ENCODE results near the gene ZNF823. TPM values are rescaled to one million over a fixed set of nuclear protein-coding genes. Genes with fewer than 3 reads are reported as not detected.

The ZNF823 gene
- total RNA-seq, 1 donor from 2014 or later = 4.6 TPM

DNA sequence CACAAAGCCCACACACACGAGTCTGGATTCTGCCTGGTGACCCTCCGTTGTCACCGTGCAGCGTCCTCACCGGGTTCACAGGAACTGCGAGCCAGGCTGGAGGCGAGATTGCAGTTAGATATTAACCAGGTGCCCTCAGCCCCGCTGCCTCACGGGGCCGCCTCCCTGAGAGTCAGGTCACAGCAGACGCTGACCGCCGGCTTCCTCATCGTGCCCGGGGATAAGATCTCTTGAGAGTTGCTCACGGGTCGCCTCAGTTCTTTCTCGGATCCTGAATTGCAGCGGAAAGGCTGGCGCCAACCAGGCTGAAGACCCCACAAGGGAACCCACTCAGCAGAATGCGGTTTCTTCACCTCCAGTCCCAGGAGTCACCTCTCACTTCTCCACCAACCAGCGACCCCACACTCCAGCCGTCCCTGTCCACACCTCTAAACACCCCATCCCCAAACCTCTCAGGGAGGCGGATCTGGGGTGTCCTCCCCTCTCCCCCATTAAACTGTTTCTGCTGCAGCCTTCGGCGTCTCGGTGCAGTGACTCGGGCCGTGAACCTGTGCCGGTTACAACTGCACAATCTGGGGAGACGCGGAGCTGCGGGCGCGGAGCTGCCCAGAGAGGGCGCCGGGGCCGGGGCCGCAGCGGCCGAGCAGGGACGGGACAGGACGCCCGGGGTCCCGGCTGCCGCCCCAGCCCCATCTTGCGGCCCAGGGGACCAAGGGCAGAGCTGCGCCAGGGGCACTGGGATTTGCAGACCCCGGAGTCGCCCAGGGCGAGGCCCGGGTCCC, 591 bp downstream of the ZNF823 start:
- DNase-seq (ENCODE audit: low read depth) = peak; percentile 33

DNA sequence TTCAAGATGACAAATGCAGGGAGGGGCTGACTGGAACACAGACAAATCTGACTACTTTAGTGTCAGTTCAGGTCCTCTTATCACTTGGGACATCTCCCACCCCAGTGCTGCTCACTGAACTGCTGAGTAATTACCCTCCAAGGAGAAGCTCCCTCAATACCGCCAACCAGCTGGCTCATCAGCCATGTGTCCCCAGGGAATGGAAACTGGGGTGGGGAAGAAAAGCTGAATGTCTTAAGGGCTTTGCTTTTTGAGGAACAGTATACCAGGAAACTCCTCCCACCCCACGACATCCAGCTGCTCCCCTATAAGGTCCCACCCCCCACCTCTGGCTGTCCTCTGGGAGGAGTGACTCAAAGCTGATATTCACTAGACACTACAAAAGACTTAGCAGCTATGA, 2.0 kb downstream of the ZNF823 start:
- peak; percentile 52 for DNase-seq (ENCODE audit: low read depth)

DNA sequence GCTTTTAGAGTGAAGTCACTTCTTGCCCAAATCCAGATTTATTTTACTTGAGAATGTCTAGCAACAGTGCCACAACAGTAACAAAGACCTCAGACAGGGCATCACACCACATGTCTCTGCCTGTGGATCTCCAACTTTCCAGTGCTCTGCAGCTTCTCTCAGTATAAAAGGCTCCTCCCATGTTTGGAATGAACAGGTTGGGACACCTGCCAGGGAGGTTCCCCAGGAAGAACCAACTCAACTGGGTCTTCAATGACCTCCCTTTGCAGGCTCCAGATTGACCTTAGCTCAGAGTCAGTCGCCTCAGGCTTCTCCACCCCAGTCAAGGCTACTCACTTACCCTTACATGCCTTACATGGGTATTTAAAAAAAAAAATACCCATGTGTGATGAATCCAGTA, 3.4 kb downstream of the ZNF823 start:
- DNase-seq (ENCODE audit: low read depth) = no peak

DNA sequence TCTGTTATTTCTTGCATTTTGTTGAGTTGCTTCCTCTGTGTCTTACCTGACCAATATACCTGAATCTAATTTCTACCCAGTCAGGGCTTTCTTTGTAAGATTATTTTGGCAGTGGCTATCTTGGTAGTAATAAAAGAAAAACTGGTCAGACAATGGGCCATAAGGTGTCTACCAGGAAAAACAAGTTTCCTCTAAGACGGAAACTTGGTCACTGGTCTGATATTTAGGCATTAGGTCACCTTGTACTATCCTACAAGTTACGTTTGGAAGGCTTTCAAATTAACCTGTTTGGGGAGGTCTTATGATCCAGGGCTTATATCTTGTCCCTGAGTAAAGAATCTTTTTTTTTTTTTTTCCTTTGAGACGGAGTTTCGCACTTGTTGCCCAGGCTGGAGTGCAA, 9.2 kb downstream of the ZNF823 start:
- DNase-seq (ENCODE audit: low read depth) = no peak

DNA sequence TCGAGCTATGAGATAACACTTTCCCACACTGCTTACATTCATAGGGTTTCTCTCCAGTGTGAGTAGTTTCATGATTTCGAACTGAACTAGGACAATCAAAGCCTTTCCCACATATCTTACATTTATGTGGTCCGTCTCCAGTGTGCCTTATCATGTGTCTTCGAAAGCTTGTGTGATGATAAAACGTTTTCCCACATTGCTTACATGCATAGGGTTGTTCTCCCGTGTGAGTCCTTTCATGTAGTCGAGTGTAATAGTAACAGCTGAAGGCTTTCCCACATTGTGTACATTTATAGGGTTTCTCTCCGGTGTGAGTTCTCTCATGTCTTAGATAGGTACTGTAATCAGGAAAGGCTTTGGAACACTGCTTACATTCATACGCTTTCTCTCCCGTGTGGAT, 16.3 kb downstream of the ZNF823 start:
- DNase-seq (ENCODE audit: low read depth) = no peak

DNA sequence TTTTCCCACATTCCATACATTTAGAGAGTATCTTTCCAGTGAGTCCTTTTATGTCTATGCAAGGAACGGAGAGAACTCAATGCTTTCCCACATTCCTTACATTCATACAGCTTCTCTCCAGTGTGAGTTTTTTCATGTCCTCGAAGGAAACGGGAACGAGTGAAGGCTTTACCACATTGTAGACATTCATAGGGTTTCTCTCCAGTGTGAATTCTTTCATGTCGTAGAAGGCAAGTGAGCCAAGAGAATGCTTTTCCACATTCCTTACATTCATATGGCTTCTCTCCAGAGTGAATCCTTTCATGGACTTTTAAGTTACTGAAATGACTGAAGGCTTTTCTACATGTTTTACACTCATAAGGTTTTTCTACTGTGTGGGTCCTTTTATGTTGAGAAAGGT, 17.1 kb downstream of the ZNF823 start:
- DNase-seq (ENCODE audit: low read depth) = no peak

DNA sequence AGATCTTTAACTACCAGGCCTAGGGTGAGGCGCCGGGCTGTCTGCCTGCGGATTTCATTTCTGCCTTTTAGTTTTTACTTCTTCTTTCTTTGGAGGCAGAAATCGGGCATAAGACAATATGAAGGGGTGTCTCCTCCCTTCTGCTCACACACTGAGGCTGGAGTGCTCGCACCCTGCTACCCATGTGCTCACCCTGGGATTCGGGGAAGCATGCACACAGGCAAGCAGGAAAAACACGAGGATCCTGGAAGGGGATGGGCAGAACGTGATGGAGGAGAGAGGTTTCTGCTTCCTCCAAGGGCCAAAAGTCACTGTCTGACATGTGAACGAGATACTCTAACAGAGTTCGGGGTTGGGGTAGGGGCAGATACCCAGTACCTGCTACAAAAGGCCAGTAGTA, 28.4 kb downstream of the ZNF823 start:
- DNase-seq (ENCODE audit: low read depth) = no peak

DNA sequence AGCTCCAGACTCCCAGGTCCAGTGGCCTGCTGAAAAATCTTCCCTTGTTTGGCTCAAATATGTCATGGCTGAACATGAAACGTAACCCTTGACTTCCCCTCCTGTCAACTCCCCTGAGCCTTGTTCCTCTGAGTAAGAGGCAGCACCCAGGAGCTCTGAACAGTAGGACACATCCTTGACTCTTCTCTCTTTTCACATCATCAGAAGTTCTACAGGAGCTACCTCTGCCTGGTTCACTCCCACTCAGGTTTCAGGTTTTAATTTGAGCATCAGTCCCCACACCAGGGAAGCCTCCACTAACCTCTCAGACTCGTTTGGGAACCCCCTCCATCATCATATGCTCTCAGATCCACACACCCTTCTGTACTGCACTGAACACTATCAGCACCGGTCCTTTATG, 30.3 kb downstream of the ZNF823 start:
- no peak for DNase-seq (ENCODE audit: low read depth)

DNA sequence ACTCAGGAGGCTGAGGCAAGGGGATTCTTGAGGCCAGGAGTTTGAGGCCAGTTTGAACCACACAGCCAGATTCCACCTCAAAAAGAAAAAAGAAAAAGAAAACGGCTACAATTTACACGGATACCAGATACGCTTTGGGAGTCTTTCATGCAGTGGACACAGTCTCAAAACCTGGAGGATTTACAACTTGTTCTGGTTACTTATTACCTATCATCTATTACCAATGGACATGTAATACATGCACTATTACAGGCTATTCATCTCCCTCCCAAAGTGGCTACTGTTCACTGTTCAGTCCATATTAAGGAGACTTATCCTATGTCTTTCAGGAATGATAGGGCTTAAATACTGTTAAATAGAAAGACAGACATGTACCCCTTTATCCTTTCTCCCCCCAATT, 33.3 kb downstream of the ZNF823 start:
- DNase-seq (ENCODE audit: low read depth) = no peak

DNA sequence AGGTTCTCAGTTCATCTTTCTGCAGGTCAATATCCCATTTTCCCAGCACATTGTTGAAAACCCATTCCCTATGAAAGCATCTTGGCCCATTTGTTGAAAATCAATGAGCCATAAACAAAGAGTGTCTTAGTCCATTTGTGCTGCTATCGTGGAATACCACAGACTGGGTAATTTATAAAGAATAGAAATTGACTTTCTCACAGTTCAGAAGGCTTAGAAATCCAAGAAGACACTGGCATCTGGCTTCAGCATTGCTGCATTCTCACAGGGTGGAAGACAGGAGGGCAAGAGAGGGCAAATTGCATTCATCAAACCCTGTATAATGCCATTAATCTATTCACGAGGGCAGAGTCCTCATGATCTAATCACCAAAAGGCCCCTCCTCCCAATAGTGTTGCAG, 34.1 kb downstream of the ZNF823 start:
- DNase-seq (ENCODE audit: low read depth) = no peak

DNA sequence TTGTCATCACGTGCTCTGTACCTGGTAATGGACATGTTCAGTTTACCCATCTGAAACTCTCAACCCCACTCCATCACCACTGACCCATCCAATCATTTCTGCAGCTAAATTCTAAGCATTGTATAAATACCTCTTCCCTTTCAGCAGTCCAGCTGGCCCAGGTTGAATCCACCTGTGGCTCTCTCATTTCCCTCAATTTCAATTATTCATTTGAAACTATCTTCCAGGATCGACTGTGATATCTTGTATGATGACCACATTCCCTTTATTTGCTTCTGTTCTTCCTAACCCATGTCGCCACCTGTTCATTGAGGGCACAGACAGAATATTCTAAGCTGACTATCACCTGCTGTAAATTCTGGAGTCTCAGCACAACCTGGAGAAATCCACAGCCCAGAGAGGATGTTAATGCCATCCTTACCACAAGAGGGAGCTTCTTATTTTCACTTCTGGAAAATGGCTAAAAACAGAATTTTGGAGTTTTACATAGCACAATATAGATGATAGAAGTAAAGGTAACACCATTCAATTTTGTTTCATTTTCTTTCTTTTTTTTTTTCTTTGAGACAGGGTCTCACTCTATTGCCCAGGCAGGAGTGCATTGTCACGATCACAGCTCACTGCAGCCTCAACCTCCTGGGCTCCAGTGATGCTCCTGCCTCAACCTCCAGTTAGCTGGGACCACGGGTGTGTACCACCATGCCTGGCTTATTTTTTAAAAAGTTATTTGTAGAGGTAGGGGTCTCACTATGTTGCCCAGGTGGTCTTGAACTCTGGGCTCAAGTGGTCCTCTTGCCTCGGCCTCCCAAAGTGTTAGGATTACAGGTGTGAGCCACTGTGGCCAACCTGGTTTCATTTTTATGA, 38.6 kb downstream of the ZNF823 start:
- DNase-seq (ENCODE audit: low read depth) = peak; percentile 28

DNA sequence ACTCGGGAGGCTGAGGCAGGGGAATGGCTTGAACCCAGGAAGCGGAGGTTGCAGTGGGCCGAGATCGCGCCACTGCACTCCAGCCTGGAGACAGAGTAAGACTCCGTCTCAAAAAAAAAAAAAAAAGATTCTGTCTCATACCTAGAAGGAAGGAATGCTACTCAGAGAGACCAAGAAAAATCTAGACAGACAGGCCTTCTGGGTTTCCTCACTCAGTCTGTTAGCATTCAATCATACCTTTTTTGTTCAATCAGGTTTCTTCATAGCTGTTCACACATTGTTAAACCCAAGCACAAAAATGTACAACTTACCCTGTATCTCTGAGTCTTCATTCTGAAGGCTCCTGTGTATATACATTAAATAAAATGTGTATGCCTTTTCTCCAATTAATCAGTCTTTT, 40.5 kb downstream of the ZNF823 start:
- no peak for DNase-seq (ENCODE audit: low read depth)

DNA sequence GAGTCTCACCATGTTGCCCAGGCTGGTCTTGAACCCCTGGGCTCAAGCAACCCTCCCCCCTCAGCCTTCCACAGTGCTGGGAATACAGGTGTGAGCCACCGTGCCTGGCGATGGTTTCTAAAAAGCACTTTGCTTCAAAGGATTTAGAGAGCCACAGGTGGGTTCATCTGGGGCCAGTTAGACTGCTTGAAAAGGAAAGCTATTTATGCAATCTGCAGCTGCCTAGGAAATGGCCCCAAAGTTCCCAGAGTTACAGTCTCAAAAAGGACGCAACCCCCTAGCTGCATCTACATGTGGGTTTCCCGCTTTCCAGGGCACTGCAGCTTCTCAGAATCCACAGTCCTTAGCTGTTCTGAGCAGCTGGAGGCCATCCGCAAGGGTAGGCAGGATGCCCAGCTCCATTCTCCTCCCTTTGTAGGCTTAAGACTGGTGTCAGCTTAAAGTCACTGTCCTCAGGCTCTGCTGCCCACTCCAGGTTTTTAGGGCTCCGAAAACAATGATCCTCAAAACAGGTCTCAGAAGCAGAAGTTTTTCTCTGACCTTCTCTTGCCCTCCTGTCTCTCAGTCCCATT, 41.4 kb downstream of the ZNF823 start:
- peak; percentile 35 for DNase-seq (ENCODE audit: low read depth)

DNA sequence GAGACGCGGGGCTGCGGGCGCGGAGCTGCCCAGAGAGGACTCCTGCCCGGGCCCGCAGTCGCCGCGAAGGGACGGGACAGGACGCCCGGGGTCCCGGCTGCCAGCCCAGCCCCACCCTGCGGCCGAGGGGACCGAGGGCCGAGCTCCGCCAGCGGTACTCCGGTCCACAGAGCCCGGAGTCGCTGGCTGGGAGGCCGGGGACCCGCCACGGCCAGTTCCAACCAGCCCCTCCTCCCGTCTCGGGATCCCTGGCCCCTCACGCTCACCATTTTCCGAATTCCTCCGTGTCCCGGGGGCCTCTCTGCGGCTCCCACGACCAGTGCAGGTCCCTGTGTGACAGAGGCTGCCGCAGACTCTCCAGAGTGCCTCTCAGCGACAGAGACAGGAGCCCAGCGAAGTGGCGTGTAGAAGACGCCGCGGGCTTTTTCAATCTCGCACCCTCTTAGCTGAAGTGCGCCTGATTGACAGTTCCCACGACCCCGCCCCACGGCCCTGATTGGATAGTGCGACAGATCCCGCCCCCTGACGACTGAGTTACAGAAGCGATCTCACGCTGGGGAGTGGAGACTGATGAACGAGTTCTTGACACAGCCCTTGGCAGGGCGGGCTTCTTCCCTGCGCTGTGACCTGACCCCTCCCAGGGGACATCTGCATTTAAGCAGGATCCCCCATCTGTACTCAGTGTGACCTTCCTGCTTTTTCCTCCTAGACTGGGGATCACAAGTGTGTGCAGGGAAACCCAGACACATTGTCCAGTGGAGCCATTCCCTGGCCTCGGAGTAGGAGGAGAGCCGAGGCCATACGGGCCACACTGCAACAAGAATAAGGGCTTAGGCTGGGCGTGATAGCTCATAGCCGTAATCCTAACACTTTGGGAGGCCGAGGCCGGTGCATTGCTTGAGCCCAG, 44.0 kb downstream of the ZNF823 start:
- DNase-seq (ENCODE audit: low read depth) = peak; percentile 95

DNA sequence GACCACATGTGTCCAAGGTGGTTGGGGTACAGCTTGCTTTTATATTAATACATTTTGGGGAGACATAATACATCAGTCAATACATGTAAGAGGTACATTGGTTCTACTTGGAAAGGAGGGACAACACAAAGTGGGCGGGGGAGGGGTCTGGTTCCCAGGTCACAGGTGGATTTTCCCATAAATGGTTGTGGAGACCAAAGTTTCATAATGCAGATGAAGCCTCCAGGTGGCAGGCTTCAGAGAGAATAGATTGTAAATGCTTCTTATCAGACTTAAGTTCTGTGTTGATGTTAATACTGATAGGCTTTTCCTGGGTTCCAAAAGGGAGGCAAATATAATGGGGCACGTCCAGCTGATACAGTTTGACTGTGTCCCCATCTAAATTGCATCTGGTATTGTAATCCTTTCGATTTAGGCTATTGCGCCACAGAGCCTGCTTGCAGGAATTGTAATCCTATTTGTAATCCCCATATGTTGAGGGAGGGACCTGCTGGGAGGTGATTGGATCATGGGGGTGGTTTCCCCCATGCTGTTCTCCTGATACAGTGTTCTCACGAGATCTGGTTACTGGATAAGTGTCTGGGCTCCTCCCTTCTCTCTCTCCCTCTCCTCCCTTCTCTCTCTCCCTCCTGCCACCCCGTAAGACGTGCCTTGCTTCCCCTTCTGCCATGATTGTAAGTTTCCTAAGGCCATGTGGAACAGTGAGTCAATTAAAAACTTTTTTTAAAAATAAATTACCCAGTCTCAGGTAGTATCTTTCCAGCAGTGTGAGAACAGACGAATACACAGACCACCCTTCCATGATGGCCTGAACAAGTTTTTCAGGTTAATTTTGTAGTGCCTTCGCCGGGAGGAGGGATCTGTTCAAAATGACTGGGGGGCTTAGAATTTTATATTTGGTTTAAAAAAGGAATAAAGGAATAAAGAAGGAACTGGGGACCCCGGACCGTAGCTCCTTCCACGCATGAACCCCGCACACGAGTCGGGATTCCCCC, 44.9 kb downstream of the ZNF823 start:
- DNase-seq (ENCODE audit: low read depth) = peak; percentile 46

DNA sequence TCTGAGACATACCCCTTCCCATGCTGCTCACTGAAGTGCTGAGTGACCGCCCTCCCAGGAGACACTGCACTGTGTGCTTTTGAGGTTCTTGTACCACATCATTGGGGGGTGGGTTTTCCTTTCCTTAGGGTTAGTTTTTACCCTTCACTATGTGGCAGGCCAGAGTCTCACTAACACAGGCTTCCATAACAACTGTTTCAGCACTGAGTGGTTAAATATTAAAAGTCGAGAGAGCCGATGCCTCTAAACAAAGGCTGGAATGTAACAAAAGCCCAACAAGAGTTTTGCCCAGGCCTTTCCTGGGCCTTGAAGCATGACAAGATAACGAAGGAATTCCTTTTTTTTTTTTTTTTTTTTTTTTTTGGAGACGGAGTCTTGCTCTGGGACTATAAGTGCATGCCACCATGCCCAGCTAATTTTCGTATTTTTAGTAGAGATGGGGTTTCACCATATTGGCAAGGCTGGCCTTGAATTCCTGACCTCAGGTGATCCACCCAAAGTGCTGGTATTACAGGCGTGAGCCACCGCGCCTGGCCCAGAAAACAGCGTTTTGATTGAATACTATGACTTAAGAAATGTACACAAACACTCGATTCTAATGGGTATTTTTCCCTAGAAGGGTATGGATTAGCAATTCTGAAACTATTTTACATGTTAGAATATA, 46.5 kb downstream of the ZNF823 start:
- no peak for DNase-seq (ENCODE audit: low read depth)

DNA sequence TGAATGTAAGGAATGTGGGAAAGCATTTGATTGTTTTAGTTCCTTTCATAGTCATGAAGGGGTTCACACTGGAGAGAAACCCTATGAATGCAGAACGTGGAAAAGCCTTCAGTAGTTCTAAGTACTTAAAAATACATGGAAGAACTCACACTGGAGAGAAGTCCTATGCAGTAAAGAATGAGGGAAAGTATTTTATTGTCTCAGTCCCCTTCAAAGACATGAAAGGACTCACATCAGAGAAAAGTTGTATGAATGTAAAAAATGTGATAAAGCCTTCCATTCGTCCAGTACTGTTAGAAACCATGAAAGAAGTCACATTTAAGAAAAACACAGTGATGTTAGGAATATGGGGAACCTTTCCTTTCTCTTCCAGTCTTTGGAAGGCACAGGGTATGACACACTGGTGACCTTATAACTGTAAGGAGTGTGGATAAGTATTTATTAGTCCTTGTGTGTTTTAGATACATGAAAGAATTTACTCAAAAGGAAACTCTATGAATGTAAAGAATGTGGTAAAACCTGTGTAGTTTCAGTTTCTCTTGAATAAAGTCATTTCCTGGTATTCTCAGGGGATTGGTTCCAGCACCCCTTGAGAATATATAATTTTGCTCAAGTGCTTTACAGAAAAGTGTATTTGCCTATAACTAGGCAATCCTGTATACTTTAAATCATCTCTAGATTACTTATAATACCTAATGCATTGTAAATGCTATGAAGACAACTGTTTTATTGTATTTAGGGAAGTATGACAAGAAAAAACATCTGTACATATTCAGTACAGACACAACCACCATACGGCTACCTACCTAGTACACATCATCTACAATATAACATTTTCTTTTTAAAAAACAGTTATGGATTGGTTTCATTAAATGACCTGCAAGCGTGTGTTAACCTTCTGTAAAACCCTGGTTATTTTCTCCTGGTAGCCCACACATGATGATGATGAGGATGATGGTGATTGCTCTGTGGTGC, 52.8 kb downstream of the ZNF823 start:
- DNase-seq (ENCODE audit: low read depth) = no peak

DNA sequence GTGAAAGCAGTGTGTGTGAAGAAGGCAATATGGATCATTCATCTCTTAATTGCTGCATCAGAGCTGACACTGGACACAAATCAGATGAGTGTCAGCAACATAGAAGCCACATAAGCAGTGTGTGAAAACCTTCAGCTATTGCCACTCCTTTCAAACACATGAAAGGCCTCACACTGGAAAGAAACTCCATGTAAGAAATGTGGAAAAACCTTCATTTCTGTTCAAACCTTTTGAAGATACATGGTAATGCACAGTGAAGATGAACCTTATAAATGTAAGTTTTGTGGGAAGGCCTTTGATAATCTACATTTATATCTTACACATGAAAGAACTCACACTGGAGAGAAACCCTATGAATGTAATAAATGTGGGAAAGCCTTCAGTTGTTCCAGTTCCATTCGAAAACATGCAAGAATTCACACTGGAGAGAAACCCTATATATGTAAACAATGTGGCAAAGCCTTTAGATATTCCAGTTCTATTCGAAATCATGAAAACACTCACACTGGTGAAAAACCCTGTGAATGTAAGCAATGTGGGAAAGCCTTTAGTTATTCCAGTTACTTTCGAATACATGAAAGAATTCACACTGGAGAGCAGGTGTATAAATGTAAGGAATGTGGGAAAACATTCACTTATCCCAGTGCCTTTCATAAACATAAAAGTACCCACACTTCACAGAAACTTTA, 53.6 kb downstream of the ZNF823 start:
- DNase-seq (ENCODE audit: low read depth) = no peak

Measured in myocyte (in vitro differentiated cells).